ENCODE results near the gene RANBP3.

The RANBP3 gene

DNA sequence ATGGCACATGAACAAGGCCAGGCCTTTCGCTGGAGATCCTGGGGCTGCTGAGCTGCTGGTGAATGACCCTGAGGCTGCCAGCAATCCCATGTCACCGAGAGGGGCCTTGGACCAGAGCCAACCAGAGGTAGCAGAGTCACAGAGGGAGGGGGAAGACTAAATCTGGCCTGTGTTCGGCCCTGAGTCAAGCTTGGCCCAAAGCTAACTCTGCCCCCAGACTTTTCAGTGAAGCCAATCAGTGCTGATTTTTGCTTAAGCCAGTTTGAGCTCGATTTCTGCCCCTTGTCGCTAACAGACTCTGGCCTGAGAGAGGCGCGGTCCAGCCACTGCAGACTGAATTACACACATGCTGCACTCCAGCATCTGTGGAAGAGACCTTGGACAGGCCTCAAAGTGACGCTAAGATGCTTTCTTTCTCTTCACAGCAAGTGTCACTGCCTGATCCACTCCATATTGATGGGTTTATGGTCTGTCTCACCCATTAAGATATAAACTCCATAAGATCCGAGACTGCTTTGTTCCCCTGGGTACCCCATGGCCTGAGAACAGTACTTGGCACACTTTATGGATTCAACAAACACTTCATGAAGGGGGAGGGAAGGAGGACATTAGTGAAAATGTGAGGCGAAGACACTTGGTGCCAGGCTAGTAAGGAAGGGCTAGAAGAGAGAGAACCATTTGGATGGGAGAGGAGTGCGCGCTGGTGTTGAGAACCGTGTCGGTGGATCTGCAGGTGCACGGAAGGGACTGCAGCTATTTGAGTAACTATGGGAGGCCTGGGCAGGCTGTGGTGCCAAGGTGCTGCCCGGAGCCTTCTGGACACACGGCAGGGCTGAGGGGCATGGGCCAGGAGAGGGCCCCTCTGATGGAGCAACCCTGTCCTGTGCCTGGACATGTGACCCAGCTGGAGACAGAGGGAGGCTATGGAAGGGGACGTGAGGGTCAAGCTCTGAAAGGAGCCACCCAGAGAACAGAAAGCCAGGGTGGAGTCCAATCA, 17.6 kb downstream of the RANBP3 start:
- no peak for TF ChIP-seq CTCF (IDR thresholded peaks at IDR 0.05)
- Histone ChIP-seq H3K27ac (no peak overlapping the region), H3K27me3 (no peaks in the 10 kb centered on the region), H3K4me3 (ENCODE audit: low read depth in 1 of 2, low read length in 1 of 2) (no peak overlapping the region), H3K36me3 (peaks cover 24% of the 10 kb centered on the region), H3K9me3 (no peaks in the 10 kb centered on the region), H3K4me1 (ENCODE audit: control insufficient read depth in 1 of 2, insufficient read depth in 1 of 2, low read depth in 1 of 2, low read length in 1 of 2) (peaks cover 14 to 15% of the 10 kb centered on the region in 2 experiments)

GRCh38 chr19:5959260-5960004, 18.5 kb downstream of the RANBP3 start:
- H3K36me3 ChIP-seq = peaks cover 16% of the 10 kb centered on the region
- H3K27me3 ChIP-seq = no peaks in the 10 kb centered on the region
- peaks cover 14 to 16% of the 10 kb centered on the region in 2 experiments for H3K4me1 ChIP-seq (ENCODE audit: control insufficient read depth in 1 of 2, insufficient read depth in 1 of 2, low read depth in 1 of 2, low read length in 1 of 2)
- H3K27ac ChIP-seq = no peak overlapping the region
- no peaks in the 10 kb centered on the region for H3K9me3 ChIP-seq
- no peak for TF ChIP-seq CTCF (IDR thresholded peaks at IDR 0.05)
- no peak overlapping the region for H3K4me3 ChIP-seq (ENCODE audit: low read depth in 1 of 2, low read length in 1 of 2)

- H3K4me3 ChIP-seq (ENCODE audit: low read depth in 1 of 2, low read length in 1 of 2) = no peak overlapping the region
- H3K27ac ChIP-seq = no peak overlapping the region
- H3K36me3 ChIP-seq = peaks cover 15% of the 10 kb centered on the region
- no peak for TF ChIP-seq CTCF (IDR thresholded peaks at IDR 0.05)
- no peaks in the 10 kb centered on the region for H3K9me3 ChIP-seq
- H3K4me1 ChIP-seq (ENCODE audit: control insufficient read depth in 1 of 2, insufficient read depth in 1 of 2, low read depth in 1 of 2, low read length in 1 of 2) = peaks cover 14 to 22% of the 10 kb centered on the region in 2 experiments
- H3K27me3 ChIP-seq = no peaks in the 10 kb centered on the region
These were observed 19.2 kb downstream of the RANBP3 start for GRCh38 chr19:5958851-5959122.

DNA sequence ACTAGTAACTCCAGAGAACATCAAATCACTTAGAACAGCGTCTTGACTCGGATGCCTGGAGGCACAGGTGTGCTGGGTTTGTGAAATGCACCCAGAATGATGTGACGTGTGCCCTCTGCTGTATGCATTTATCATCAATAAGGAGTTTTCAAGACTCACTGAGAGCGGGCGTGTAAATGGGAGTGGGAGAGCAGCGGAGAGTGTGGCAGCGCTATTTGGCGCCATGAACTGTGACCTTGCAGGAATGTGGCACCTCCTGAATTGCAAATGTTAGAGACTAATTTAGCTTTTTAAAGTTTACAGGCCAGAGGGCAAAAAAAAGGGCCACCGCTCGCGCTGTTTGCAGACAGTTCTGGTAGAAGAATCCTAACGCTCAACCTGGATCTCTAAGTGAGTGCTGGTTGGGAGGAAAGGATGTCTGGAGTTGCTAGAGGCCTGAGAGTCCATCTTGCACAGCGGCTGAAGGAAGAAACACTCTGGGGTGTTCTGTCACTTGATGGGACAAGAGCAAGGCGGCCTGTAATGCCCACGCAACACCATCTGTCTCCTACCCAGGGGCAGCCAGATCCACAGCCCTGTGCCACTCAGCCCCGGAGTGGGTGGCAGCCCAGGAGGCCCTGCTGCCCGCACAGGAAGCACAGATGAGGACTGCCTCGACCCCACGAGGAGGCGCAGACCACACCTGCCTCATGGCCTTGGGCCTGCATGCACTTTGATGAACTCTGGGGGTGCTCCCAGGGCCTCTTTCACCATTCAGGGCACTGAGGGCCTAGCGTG, 19.7 kb downstream of the RANBP3 start:
- Histone ChIP-seq H3K27me3 (no peaks in the 10 kb centered on the region), H3K4me1 (ENCODE audit: control insufficient read depth in 1 of 2, insufficient read depth in 1 of 2, low read depth in 1 of 2, low read length in 1 of 2) (peaks cover 16 to 27% of the 10 kb centered on the region in 2 experiments), H3K9me3 (no peaks in the 10 kb centered on the region), H3K27ac (no peak overlapping the region), H3K4me3 (ENCODE audit: low read depth in 1 of 2, low read length in 1 of 2) (no peak overlapping the region), H3K36me3 (peaks cover 15% of the 10 kb centered on the region)
- no peak for TF ChIP-seq CTCF (IDR thresholded peaks at IDR 0.05)

DNA sequence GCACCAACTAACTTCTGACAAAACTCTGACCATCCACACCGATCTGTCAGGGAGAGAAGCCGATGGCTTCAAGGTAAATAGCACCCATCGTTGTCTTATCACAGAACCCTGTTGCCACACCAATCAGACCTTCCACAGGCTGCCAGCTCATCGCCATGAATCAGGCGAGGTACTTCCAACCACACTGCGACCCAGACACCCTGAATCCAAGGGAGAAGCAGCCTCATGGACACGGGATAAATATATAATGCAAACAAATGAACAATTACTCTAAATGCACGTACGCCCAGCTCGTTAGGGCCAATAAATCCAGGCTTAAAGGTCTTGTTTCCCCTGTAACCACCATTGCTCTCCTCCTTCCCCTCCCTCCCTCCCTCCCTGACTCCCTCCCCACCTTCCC, 20.8 kb downstream of the RANBP3 start:
- TF ChIP-seq CTCF (IDR thresholded peaks at IDR 0.05) = no peak
- H3K4me1 ChIP-seq (ENCODE audit: control insufficient read depth in 1 of 2, insufficient read depth in 1 of 2, low read depth in 1 of 2, low read length in 1 of 2) = peaks cover 19 to 30% of the 10 kb centered on the region in 2 experiments
- H3K4me3 ChIP-seq (ENCODE audit: low read depth in 1 of 2, low read length in 1 of 2) = no peak overlapping the region
- H3K27ac ChIP-seq = no peak overlapping the region
- no peaks in the 10 kb centered on the region for H3K9me3 ChIP-seq
- no peaks in the 10 kb centered on the region for H3K27me3 ChIP-seq
- H3K36me3 ChIP-seq = peaks cover 15% of the 10 kb centered on the region
